Neutrophil (primary cell): ENCODE data around the gene TRPV6.

Experiments used
- H3K27ac ChIP-seq: fragments of 200-600 bp; sonication (generic); 2 replicates; pipeline ENCODE4 v1.5.1; 2016; ENCODE audit warnings: mild to moderate bottlenecking, moderate library complexity
- H3K27me3 ChIP-seq: fragments of 200-600 bp; sonication (generic); 2 replicates; pipeline ENCODE4 v1.6.0; 2016; ENCODE audit warnings: mild to moderate bottlenecking
- H3K36me3 ChIP-seq: fragments of 200-600 bp; sonication (generic); 2 replicates; pipeline ENCODE4 v1.5.1; 2017
- H3K4me1 ChIP-seq, 2 experiments: fragments of 200-600 bp in 1 of 2; sonication (generic) in 1 of 2; 1 replicate in 1 of 2; 2 replicates in 1 of 2; pipeline versions ENCODE4 v1.5.1 to v1.6.1; 2013 to 2016; ENCODE audit warnings: low read depth in 1 of 2, low read length in 1 of 2, mild to moderate bottlenecking in 1 of 2, moderate library complexity in 1 of 2; ENCODE audit not compliant: control insufficient read depth in 1 of 2, insufficient read depth in 1 of 2
- H3K4me3 ChIP-seq, 2 experiments: fragments of 200-600 bp in 1 of 2; sonication (generic) in 1 of 2; 1 replicate in 1 of 2; 2 replicates in 1 of 2; pipeline ENCODE4 v1.5.1; 2013 to 2016; ENCODE audit warnings: low read depth in 1 of 2, low read length in 1 of 2, mild to moderate bottlenecking in 1 of 2, moderate library complexity in 1 of 2
- H3K9me3 ChIP-seq: fragments of 200-600 bp; sonication (generic); 2 replicates; pipeline ENCODE4 v1.5.1; 2016
- TF ChIP-seq, protein P1 (sequence below): fragments of 200-600 bp; sonication (generic); IDR thresholded peaks from 2 replicates; pipeline ENCODE4 v1.5.1; 2016; ENCODE audit warnings: antibody characterized with exemption

Gene TRPV6

DNA sequence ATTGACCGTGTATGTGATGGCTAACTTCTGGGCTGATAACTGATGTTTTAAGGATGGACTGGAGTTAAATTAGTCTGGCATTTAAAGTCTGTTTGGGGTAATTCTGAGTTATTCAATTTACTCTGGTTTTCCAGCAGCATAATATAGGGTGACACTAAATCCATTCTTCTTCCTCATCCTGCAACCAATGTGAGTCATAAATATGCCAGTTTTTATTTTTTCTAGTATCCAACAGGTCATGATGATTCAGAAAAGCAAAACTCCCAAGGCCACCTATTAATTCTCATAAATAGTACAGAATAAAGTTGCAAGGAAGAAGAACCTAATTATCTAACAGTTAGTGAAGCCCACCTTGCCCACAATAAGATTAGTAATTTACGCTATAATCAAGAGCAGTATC is 38.2 kb downstream of the TRPV6 start:
- TF ChIP-seq, protein P1, sequence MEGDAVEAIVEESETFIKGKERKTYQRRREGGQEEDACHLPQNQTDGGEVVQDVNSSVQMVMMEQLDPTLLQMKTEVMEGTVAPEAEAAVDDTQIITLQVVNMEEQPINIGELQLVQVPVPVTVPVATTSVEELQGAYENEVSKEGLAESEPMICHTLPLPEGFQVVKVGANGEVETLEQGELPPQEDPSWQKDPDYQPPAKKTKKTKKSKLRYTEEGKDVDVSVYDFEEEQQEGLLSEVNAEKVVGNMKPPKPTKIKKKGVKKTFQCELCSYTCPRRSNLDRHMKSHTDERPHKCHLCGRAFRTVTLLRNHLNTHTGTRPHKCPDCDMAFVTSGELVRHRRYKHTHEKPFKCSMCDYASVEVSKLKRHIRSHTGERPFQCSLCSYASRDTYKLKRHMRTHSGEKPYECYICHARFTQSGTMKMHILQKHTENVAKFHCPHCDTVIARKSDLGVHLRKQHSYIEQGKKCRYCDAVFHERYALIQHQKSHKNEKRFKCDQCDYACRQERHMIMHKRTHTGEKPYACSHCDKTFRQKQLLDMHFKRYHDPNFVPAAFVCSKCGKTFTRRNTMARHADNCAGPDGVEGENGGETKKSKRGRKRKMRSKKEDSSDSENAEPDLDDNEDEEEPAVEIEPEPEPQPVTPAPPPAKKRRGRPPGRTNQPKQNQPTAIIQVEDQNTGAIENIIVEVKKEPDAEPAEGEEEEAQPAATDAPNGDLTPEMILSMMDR, result no peak
- Histone ChIP-seq H3K27me3 (no peaks in the 10 kb centered on the region), H3K4me3 (no peak overlapping the region)

DNA sequence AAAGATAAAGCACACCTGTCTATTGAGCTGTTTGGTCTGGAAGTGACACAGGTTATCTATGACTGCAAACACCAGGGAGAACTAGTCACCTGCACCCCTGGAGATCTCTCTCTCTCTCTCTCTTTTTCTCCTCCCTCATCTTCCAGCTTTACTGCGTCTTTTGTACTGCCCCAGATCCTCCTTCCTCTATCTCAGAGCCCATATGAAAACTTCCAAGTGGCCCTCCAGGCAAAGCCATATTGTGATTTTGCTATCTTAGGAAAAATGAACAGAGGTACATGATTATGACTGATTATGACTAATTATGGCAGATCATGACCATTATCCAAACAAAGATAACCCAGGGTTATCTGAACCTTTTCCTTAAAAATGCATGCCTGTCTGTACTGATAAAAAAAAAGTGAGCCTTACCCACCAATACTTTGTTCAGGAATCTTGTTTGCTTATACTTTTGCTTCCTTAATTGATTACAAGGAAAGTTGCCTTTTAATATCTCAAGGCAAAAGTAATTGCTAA is 43.2 kb downstream of the TRPV6 start:
- H3K9me3 ChIP-seq, result no peaks in the 10 kb centered on the region
- no peaks in the 10 kb centered on the region for H3K27me3 ChIP-seq
- H3K4me1 ChIP-seq, result no peaks in the 10 kb centered on the region
- TF ChIP-seq, protein P1, result no peak
- no peak overlapping the region for H3K4me3 ChIP-seq
- H3K27ac ChIP-seq, result no peak overlapping the region
- no peaks in the 10 kb centered on the region for H3K36me3 ChIP-seq

More for the DNA sequence above, 38.2 kb downstream of the TRPV6 start:
- Histone ChIP-seq H3K9me3 (no peaks in the 10 kb centered on the region), H3K36me3 (no peaks in the 10 kb centered on the region), H3K27ac (no peak overlapping the region), H3K4me1 (no peaks in the 10 kb centered on the region)

DNA sequence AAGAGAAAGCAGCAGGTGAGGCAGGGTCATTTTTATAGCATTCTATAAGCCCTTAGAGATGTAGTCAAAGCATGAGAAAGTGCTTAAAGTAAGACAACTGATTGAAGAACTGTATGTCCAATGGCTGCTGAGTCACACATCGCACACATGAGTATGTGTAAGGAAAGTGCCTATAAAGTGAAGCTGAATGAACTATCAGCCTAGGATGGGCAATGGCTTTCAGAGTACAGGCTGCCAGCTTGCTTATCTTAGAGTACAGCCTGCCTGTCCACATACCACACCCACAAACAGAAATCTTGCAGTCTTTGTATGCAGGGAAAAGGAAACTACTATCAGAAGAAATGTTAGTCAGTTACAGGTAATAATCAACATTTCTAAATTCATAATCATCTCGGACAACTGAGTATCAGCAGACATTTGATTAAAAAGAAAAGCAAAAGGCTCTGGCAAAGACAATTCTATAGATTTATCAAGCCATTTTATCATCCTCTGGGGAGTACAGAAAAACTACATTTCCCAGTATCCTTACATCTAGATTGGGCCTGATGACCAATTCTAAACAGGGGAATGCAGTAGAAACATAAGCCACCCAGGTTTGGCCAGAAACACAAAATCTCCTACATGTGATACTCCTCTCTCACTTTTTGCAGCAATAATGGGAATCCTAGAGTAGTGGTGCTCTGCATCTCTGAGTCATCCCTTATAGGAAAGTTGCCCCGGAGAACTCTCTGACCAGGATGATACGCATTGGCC is 46.9 kb downstream of the TRPV6 start:
- Histone ChIP-seq H3K27me3 (no peaks in the 10 kb centered on the region), H3K9me3 (no peaks in the 10 kb centered on the region), H3K4me3 (no peak overlapping the region), H3K4me1 (no peaks in the 10 kb centered on the region), H3K27ac (no peak overlapping the region), H3K36me3 (no peaks in the 10 kb centered on the region)
- TF ChIP-seq, protein P1, result no peak

DNA sequence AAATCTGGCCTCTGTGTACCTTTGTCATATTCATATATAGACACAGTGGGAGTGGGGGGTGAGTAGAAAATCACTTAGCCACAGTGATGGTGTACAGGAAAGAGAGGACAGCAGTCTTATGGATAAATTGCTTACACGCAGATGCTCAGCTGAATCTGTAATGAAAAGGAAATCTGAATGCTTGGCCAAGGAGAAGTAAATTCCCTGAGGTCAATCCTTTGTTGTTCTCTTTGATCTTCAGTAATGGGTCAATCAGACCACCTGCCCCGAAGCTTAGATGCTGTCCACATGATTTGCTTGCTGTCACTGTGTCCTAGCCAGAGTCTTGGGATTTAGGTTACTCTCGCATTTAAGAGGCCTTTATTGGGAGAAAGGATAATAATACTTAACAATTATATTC is 49.1 kb downstream of the TRPV6 start:
- Histone ChIP-seq H3K36me3 (no peaks in the 10 kb centered on the region), H3K4me1 (no peaks in the 10 kb centered on the region), H3K27me3 (no peaks in the 10 kb centered on the region), H3K9me3 (no peaks in the 10 kb centered on the region), H3K4me3 (no peak overlapping the region), H3K27ac (no peak overlapping the region)
- TF ChIP-seq, protein P1, result no peak

DNA sequence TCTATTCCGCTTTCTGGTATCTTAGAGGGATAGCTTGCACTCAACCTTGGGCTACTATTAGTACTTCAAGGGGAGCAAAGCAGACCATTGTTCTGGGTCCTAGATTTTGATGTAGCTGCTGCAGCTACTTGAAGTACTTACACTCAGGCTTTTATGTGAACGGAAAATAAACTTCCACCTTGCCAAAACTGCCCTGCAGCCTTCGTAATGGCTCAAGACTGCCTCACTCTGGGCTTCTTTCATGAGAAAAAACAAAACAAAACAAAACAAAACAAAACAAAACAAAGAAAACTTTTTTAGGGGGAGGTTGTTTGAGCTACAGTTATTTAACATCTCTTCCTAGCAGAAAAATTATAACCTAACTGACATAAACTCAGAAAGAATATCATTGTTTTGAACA is 50.1 kb downstream of the TRPV6 start:
- TF ChIP-seq, protein P1, result no peak
- no peak overlapping the region for H3K4me3 ChIP-seq
- H3K9me3 ChIP-seq, result no peaks in the 10 kb centered on the region
- H3K4me1 ChIP-seq, result no peaks in the 10 kb centered on the region
- H3K27ac ChIP-seq, result no peak overlapping the region
- H3K27me3 ChIP-seq, result no peaks in the 10 kb centered on the region
- no peaks in the 10 kb centered on the region for H3K36me3 ChIP-seq
